Lower lobe of right lung (tissue), 2 donors: Measurements from ENCODE around the gene MPPE1. TPM values are rescaled to one million over a fixed set of nuclear protein-coding genes. Genes with fewer than 3 reads are reported as not detected.

Experiments
- ATAC-seq, 2 donors: fragments of 200-7000 bp; cut with Tn5 transposase; one replicate each; pipeline ENCODE4 v1.9.1; 2020 to 2022; ENCODE audit warnings: mild to moderate bottlenecking in 2 of 2, moderate library complexity in 2 of 2
- DNase-seq: peaks from one replicate; pipeline ENCODE4 v3.0.0-alpha.2; 2020
- H3K27ac ChIP-seq: fragments of 200-600 bp; one replicate; pipeline ENCODE4 v1.8.0; 2022
- H3K27me3 ChIP-seq: fragments of 200-600 bp; one replicate; pipeline ENCODE4 v1.8.0; 2022; ENCODE audit warnings: low read depth
- H3K36me3 ChIP-seq: fragments of 200-600 bp; one replicate; pipeline ENCODE4 v1.8.0; 2022; ENCODE audit warnings: mild to moderate bottlenecking
- H3K4me1 ChIP-seq: fragments of 200-600 bp; one replicate; pipeline ENCODE4 v1.8.0; 2022
- H3K4me3 ChIP-seq: fragments of 200-600 bp; one replicate; pipeline ENCODE4 v1.8.0; 2022; ENCODE audit warnings: mild to moderate bottlenecking
- H3K9me3 ChIP-seq: fragments of 200-600 bp; one replicate; pipeline ENCODE4 v1.8.0; 2022
- CTCF ChIP-seq: fragments of 200-600 bp; IDR thresholded peaks from one replicate; pipeline ENCODE4 v1.8.0; 2022; ENCODE audit warnings: antibody characterized with exemption, mild to moderate bottlenecking
- intact Hi-C: fragments of 100-400 bp; cut with DNase I; formaldehyde crosslinking; loops from one replicate; pipeline ENCODE4 v1.11.0; 2022
- total RNA-seq: library from RNA; stranded (reverse); fragmentation: NEBNext Ultra II Directional; extraction: Animal tissue kit (Norgen Biotek cat#: 25700); gene quantifications from one replicate; pipeline ENCODE4 v1.2.1, GENCODE V29; 2021
- donor health status: DM: no; HTN: yes; CAD: no; lungs with severe emphysema.

The MPPE1 gene
- total RNA-seq, 1 donor from 2014 or later, result 62.1 TPM

DNA sequence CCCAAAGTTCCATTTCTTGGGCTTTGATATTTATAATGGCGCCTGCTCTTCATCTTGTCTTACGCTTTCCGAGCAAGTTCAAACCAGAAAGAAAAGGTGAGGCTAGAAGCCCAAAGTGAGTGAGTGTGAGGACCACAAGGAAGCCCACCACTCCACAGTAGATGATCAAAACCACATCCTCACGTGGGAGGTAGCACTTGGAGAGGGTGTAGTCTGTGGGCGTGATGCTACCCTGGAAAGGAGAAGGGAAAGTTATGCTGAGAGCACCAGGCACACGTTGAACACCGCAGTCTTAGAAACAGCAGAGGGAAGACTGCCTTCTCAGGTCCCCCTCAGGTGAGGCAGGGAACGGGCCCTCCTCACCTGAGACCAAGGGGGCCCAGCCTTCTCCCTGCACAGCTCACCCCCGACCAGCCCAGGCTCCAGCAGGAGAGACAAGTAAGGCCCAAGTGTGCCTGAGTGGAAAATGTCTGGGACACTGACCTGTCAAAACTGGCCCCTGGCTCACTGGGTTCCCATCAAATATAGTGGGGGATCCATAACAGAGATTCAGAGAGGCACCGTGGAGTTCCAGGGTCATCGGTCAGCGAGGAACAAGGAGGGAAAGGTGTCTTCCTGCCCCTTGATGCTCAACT is 23.6 kb downstream of the MPPE1 start:
- H3K4me1 ChIP-seq, result peaks cover 17% of the 10 kb centered on the region
- no peaks in the 10 kb centered on the region for H3K27me3 ChIP-seq
- ATAC-seq, result no peak
- DNase-seq, result no peak
- no peak for TF ChIP-seq CTCF
- intact Hi-C loops, result no loop called here
- no peaks in the 10 kb centered on the region for H3K9me3 ChIP-seq
- H3K36me3 ChIP-seq, result peaks cover 64% of the 10 kb centered on the region
- no peak overlapping the region for H3K4me3 ChIP-seq
- H3K27ac ChIP-seq, result no peak overlapping the region

- DNase-seq (no peak), ATAC-seq (no peak)
- peak overlapping the region; percentile 16 for H3K27ac ChIP-seq
- intact Hi-C loops, result no loop called here
- peaks cover 51% of the 10 kb centered on the region for H3K36me3 ChIP-seq
- H3K4me1 ChIP-seq, result peaks cover 17% of the 10 kb centered on the region
- no peaks in the 10 kb centered on the region for H3K9me3 ChIP-seq
- H3K27me3 ChIP-seq, result no peaks in the 10 kb centered on the region
- no peak overlapping the region for H3K4me3 ChIP-seq
- no peak for TF ChIP-seq CTCF
These were observed 25.0 kb downstream of the MPPE1 start for GRCh38 chr18:11883153-11883552.

DNA sequence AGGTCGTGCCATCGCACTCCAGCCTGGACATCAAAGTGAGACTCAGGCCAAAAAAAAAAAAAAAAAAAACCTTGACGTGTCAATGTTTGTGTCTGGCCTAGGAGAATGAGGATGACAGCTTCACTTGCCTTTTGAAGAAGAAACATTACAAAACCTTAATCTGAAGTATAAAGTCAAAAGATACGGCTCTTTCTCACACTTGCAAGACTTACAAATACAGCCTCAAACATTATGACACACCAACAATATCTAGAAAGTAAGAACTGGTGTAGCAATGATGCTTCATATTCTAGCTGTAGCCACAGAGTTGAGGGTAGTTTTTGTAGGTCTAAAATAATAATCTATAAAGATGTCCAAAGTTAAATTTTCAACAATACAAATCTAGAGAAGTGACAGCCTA is 25.5 kb downstream of the MPPE1 start:
- Histone ChIP-seq H3K4me3 (no peak overlapping the region), H3K36me3 (peaks cover 50% of the 10 kb centered on the region), H3K4me1 (peaks cover 17% of the 10 kb centered on the region), H3K27me3 (no peaks in the 10 kb centered on the region), H3K27ac (peak overlapping the region; percentile 70), H3K9me3 (no peaks in the 10 kb centered on the region)
- no peak for TF ChIP-seq CTCF
- ATAC-seq (no peak), DNase-seq (no peak)
- intact Hi-C loops, result no loop called here

DNA sequence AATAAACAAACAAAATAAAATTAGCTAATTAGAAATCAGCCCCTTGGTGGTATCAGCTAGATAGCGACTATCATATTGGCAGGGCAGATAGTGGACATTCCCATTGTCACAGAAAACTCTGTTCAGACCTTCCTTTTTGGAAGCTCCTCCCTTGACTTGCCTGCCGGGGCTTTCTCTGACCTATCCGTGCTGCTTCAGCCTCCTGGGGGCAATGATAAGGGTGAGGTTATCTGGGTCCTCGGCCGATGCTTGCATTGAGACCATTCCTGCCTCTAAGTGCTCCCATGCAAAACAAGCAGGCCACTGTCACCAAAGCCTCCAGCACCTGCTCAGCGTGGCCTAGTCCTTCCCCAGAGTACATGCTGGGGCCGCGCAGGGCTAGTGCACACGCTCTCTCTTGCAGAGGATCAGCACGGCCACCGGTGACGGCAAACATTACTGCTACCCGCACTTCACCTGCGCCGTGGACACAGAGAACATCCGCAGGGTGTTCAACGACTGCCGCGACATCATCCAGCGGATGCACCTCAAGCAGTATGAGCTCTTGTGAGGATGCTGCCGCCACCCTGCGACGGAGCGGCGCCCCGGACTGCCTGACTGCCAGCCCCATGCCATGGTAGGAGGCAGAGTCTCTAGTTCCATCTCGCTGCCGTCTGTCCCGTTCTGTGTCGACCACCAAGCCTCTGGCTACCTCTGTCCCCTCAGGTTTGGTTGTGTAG is 27.4 kb downstream of the MPPE1 start:
- no peak for ATAC-seq

GRCh38 chr18:11877497-11878135 is 30.5 kb downstream of the MPPE1 start:
- peaks cover 4% of the 10 kb centered on the region for H3K4me1 ChIP-seq
- DNase-seq (no peak), ATAC-seq (peak in 1 of 2 donors; percentile 82)
- H3K36me3 ChIP-seq, result peaks cover 23% of the 10 kb centered on the region
- H3K27ac ChIP-seq, result no peak overlapping the region
- no peak for TF ChIP-seq CTCF
- H3K27me3 ChIP-seq, result no peaks in the 10 kb centered on the region
- no peaks in the 10 kb centered on the region for H3K9me3 ChIP-seq
- intact Hi-C loops, result no loop called here
- no peak overlapping the region for H3K4me3 ChIP-seq

More for the DNA sequence above, 27.4 kb downstream of the MPPE1 start:
- Histone ChIP-seq H3K27ac (no peak overlapping the region), H3K4me1 (peaks cover 17% of the 10 kb centered on the region), H3K27me3 (no peaks in the 10 kb centered on the region), H3K36me3 (peaks cover 42% of the 10 kb centered on the region), H3K9me3 (no peaks in the 10 kb centered on the region), H3K4me3 (no peak overlapping the region)
- TF ChIP-seq CTCF, result no peak
- intact Hi-C loops, result no loop called here
- no peak for DNase-seq
